Heart right ventricle (tissue), 16 donors: Measurements from ENCODE around the gene LEKR1. TPM values are rescaled to one million over a fixed set of nuclear protein-coding genes. Genes with fewer than 3 reads are reported as not detected.

ENCODE experiments used
- ATAC-seq, 8 donors: fragments of 200-7000 bp; cut with Tn5 transposase; one replicate each; pipeline ENCODE4 v1.9.1; 2020; ENCODE audit warnings: mild to moderate bottlenecking in 8 of 8, moderate library complexity in 8 of 8, moderate number of reproducible peaks in 1 of 8
- DNase-seq, 2 donors: peaks; one replicate each; pipeline ENCODE4 v3.0.0-alpha.2; 2020
- H3K27ac ChIP-seq, 10 donors: fragments of 200-600 bp; sonication (generic) in 2 of 10; one replicate each; pipeline versions ENCODE4 v1.5.0 to v1.8.0; 2020 to 2022; ENCODE audit warnings: mild to moderate bottlenecking in 3 of 10
- H3K27me3 ChIP-seq, 7 donors: fragments of 200-600 bp; one replicate each; pipeline ENCODE4 v1.8.0; 2021 to 2022; ENCODE audit warnings: mild to moderate bottlenecking in 2 of 7
- H3K36me3 ChIP-seq, 9 donors: fragments of 200-600 bp; sonication (generic) in 1 of 9; one replicate each; pipeline versions ENCODE4 v1.5.0 to v1.8.0; 2020 to 2022; ENCODE audit warnings: mild to moderate bottlenecking in 2 of 9
- H3K4me1 ChIP-seq, 9 donors: fragments of 200-600 bp; sonication (generic) in 1 of 9; one replicate each; pipeline versions ENCODE4 v1.5.0 to v1.8.0; 2020 to 2022; ENCODE audit warnings: mild to moderate bottlenecking in 4 of 9
- H3K4me3 ChIP-seq, 10 donors: fragments of 200-600 bp; sonication (generic) in 2 of 10; one replicate each; pipeline versions ENCODE4 v1.5.0 to v1.8.0; 2020 to 2022; ENCODE audit warnings: mild to moderate bottlenecking in 7 of 10, moderate library complexity in 2 of 10
- H3K9me3 ChIP-seq, 11 donors: fragments of 200-600 bp in 10 of 11; sonication (generic) in 2 of 11; one replicate each; pipeline versions ENCODE4 v1.5.0 to v1.8.0; 2013 to 2022; ENCODE audit warnings: mild to moderate bottlenecking in 2 of 11, control low read depth in 1 of 11, moderate library complexity in 1 of 11
- WGBS, 2 donors: extraction: QIAGEN DNeasy Blood & Tissue Kit; methylation state at CpG; one replicate each; pipeline ENCODE4 v1.1.7; 2013; ENCODE audit warnings: inconsistent platforms in 1 of 2; 5-methylcytosine and 5-hydroxymethylcytosine counted together
- intact Hi-C, 10 donors: fragments of 100-400 bp; cut with DNase I; formaldehyde crosslinking; loops; one replicate each; pipeline versions ENCODE4 v1.11.1 to v1.14.2; 2022
- polyA plus RNA-seq, 2 donors: library from polyadenylated mRNA; stranded (reverse); fragments of 200-250 nt; gene quantifications; one replicate each; pipeline ENCODE4 v1.2.3, GENCODE V29; 2013
- total RNA-seq, 10 donors: library from RNA; stranded (reverse); fragmentation: NEBNext Ultra II Directional in 3 of 10; extraction: Animal tissue kit (Norgen Biotek cat#: 25700) in 3 of 10; gene quantifications; one replicate each; pipeline versions ENCODE4 v1.2.1 to v1.2.4, GENCODE V29; 2021 to 2023
- TF ChIP-seq, protein P1 (sequence below), 9 donors: fragments of 200-600 bp; sonication (generic) in 2 of 9; IDR thresholded peaks; one replicate each; pipeline versions ENCODE4 v1.5.0 to v1.8.0; 2021 to 2022; ENCODE audit warnings: antibody characterized with exemption in 9 of 9, mild to moderate bottlenecking in 5 of 9, moderate library complexity in 1 of 9
- donor health status: Arrhythmogenic right ventricular cardiomyopathy.
- donor health status: ischemic (EF 13 %, LVEDD 7.1; RV severe dilation, severe dysfunction).
- donor health status: healthy with polysubstance abuse.
- donor health status: DM: no; HTN: yes; CAD: no.
- donor health status: DM: no; HTN: no; CAD: no.
- donor health status: ischemic (EF 25% LVEDD 6.9; RV normal size, moderate dysfunction).
- donor health status: ischemic (EF 25% LVEDD 5.7; RV mildly dilated, moderate dysfunction).
- donor health status: healthy.
- donor health status: DM: yes; HTN: yes; CAD: no.
- donor health status: Ischemic cardiomyopathy.
- donor health status: ischemic (EF 35%, LVEDD 5.7; RV mildly dilated, moderate dysfunction).
- donor health status: nonischemic (EF 11% LVEDD 7.7; RV severe dilation, severe dysfunction).
- donor health status: DM: yes; HTN: yes; CAD: no.
- donor health status: PGD.
- donor health status: ischemic (EF 29% LVEDD 5.4; RV normal size, mild dysfunction).
- donor health status: nonischemic (EF 23%, LVEDD 6.1; RV moderate dilation, normal function).

LEKR1 gene
- total and polyA plus RNA-seq, 12 donors: 0.17 to 3.0 (median 0.81) TPM

DNA sequence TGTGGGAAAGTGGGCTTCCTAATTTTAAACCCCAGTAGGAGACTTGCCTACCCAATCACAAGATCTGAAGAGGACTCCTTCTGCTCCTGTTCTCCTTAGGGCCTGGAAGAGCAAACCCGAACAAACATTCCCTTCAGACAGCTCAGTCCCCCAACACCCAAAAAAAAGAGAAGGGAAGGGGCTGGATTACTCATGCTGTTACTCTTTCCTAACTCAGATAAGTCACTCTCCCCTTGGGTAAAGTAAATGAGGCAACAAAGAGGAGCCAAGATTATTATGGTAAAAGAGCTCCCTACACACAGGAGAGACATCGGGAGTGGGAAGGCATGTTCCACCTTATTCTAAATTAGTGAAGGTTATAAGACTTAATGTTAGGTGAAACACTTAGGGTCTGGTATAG lies 18.1 kb upstream of the LEKR1 start:
- H3K27me3 ChIP-seq: no peaks in the 10 kb centered on the region
- no peak overlapping the region for H3K4me3 ChIP-seq
- H3K9me3 ChIP-seq: peaks cover 0 to 7% (median 0%) of the 10 kb centered on the region in 11 donors
- DNase-seq (no peak), ATAC-seq (no peak)
- H3K27ac ChIP-seq: no peak overlapping the region
- WGBS, 2 donors: 89 to 95% methylated on average over 2 of the region's 2 CpGs
- TF ChIP-seq, protein P1, sequence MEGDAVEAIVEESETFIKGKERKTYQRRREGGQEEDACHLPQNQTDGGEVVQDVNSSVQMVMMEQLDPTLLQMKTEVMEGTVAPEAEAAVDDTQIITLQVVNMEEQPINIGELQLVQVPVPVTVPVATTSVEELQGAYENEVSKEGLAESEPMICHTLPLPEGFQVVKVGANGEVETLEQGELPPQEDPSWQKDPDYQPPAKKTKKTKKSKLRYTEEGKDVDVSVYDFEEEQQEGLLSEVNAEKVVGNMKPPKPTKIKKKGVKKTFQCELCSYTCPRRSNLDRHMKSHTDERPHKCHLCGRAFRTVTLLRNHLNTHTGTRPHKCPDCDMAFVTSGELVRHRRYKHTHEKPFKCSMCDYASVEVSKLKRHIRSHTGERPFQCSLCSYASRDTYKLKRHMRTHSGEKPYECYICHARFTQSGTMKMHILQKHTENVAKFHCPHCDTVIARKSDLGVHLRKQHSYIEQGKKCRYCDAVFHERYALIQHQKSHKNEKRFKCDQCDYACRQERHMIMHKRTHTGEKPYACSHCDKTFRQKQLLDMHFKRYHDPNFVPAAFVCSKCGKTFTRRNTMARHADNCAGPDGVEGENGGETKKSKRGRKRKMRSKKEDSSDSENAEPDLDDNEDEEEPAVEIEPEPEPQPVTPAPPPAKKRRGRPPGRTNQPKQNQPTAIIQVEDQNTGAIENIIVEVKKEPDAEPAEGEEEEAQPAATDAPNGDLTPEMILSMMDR (IDR thresholded peaks at IDR 0.05): no peak
- H3K36me3 ChIP-seq: no peaks in the 10 kb centered on the region
- H3K4me1 ChIP-seq: peaks cover 0 to 17% (median 6%) of the 10 kb centered on the region in 9 donors
- intact Hi-C loops: no loop called here

DNA sequence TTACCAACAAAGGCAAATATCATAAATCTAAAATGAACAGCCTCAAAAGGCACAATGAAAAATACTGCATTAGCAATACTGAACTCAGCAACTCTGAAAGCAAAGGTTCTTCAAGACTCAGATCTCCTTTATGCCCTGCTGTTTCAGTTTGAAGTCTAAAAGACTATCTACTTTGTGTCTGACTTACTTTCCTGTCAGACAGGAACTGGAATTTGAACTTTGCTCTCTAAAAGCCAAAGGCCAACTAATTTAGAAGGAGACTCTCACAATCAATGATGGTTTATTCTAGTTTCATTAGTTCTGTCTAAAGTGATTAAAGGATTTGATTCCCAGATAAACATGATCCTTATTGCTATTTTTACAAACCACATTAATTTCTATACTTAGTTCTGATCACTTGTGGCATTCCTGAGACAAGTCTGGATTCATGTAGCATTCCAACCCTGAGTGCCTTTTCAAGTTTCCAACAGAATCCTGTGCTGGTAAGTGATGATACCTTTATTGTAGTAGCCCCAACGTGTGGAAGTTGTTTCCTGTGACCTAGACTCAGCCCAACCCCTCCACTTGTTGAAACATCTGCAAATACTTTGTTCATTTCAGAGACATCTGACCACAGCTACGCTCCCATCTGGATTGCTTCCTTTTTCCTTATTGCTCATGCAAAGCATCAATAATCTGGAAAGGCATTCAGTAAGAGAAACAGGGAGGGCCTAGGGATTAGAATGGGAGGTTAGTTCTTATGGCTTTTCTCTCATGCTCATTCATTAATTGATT lies 14.9 kb upstream of the LEKR1 start:
- no peak overlapping the region for H3K27ac ChIP-seq
- no peak for ATAC-seq
- no peaks in the 10 kb centered on the region for H3K27me3 ChIP-seq
- no peak for DNase-seq
- TF ChIP-seq, protein P1 (IDR thresholded peaks at IDR 0.05): no peak
- intact Hi-C loops: loop anchor here in 5 of 10 donors (10.0 kb wide), 4 partner anchors 256 to 324 kb away; partner anchors contain the start of gene SSR3 (in 2 of the 5)
- H3K36me3 ChIP-seq: no peaks in the 10 kb centered on the region
- H3K4me1 ChIP-seq: peaks cover 0 to 22% (median 14%) of the 10 kb centered on the region in 9 donors
- no peak overlapping the region for H3K4me3 ChIP-seq
- no peaks in the 10 kb centered on the region for H3K9me3 ChIP-seq
- 38 to 43% methylated on average over 2 of the region's 2 CpGs for whole genome bisulfite sequencing, 2 donors

DNA sequence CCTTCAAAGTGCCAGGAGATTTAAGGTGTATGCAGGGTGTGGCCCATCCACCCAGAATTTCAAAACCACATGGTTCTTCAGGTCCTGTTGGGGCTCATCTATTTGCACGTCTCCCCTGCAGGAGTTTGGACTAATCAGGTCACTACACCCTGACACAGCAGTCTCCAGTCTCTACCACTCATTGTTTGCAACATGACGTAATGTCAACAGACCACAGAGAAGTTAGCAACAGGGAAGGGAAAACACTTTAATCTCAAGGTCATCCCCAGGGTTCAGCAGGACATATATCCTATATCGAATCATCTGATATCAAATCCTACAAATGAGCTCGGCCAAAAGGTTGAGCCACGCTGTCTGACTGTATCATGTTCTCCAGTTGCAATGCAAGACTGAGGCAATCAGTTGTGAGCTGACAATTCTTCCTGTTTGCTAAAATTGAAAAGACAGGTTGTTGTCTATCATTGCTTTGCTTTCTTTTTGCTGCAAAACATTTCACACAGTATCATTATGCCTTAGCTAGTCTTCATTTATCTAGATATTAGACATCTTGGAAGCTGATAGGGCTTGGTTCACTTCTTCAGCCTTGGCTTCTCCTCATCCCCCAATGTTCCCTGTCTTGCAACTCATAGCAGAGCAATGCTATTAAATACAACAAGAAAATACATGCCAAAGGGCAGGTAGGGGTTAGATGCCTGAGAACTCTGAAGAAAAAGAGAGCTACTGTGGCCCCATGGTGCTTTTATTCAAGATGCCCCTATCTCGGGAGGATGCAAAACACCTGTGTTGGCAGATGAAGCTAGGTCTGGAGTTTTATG lies 13.4 kb upstream of the LEKR1 start:
- no peaks in the 10 kb centered on the region for H3K27me3 ChIP-seq
- H3K27ac ChIP-seq: peak overlapping the region in 2 of 10 donors; percentile 11 to 31
- no peaks in the 10 kb centered on the region for H3K9me3 ChIP-seq
- DNase-seq: no peak
- intact Hi-C loops: loop anchor here in 5 of 10 donors (10.0 kb wide), 4 partner anchors 258 to 322 kb away; partner anchors contain the start of gene SSR3 (in 2 of the 5)
- H3K4me3 ChIP-seq: no peak overlapping the region
- H3K36me3 ChIP-seq: no peaks in the 10 kb centered on the region
- 72 to 74% methylated on average over 6 of the region's 6 CpGs for WGBS, 2 donors
- H3K4me1 ChIP-seq: peaks cover 0 to 31% (median 24%) of the 10 kb centered on the region in 9 donors
- TF ChIP-seq, protein P1 (IDR thresholded peaks at IDR 0.05): no peak
- peak in 2 of 8 donors; percentile 27 to 42 for ATAC-seq

DNA sequence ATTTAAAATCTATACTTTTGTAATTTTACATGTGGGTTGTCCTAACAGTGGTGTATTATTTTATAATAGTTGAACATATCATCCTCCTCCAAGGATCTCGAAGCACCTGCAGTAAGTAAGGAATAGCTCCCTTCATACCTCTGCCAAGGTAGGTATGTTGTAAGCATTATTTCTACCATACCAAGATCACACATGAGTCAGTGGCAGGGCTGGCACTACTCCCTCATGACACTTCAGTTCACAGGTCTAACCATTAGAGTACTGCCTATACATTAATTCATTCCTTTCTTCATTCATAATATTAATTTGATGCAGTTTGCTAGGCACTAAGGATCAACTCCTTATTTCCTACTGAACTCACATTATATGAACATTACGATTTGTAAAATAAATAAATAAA lies 11.9 kb upstream of the LEKR1 start:
- Histone ChIP-seq H3K9me3 (no peaks in the 10 kb centered on the region), H3K4me3 (no peak overlapping the region), H3K36me3 (no peaks in the 10 kb centered on the region), H3K4me1 (peaks cover 0 to 33% (median 26%) of the 10 kb centered on the region in 9 donors), H3K27me3 (no peaks in the 10 kb centered on the region), H3K27ac (no peak overlapping the region)
- ATAC-seq (no peak), DNase-seq (no peak)
- intact Hi-C loops: loop anchor here in 5 of 10 donors (10.0 kb wide), 4 partner anchors 259 to 321 kb away; partner anchors contain the start of gene SSR3 (in 2 of the 5)
- TF ChIP-seq, protein P1 (IDR thresholded peaks at IDR 0.05): no peak
- WGBS, 2 donors: 94 to 97% methylated on average over 2 of the region's 2 CpGs
